GM12878 (cell line): ENCODE results near the gene ZNF700. TPM values are rescaled to one million over a fixed set of nuclear protein-coding genes. Genes with fewer than 3 reads are reported as not detected.

ENCODE experiments used
- ATAC-seq: fragments of 200-7000 bp; cut with Tn5 transposase; 3 replicates; pipeline ENCODE4 v1.9.1; 2020; ENCODE audit warnings: mild to moderate bottlenecking, moderate library complexity
- BruUV-seq: library from RNA; stranded (reverse); fragments of 400-500 nt; replicated peaks from 2 replicates; lab custom pipeline; 2021; lab: Mats Ljungman, UMichigan
- CTCF ChIA-PET: fragments of 300-600 bp; sonication (Branson Sonifier 250); formaldehyde crosslinking; extraction: SDS; loops from one replicate; lab custom pipeline; 2021; ENCODE audit warnings: inconsistent platforms; lab: Yijun Ruan, JAX
- POLR2A ChIA-PET: fragments of 350-600 bp; formaldehyde crosslinking; extraction: SDS; loops from one replicate; lab custom pipeline; 2021; ENCODE audit warnings: inconsistent platforms; lab: Charles Lee
- RAD21 ChIA-PET: fragments of 300-600 bp; sonication (Branson Sonifier 250); formaldehyde crosslinking; loops from one replicate; lab custom pipeline; 2023; ENCODE audit warnings: antibody characterized with exemption; ENCODE audit not compliant: unreplicated experiment; lab: Charles Lee
- SMC1A ChIA-PET: fragments of 300-600 bp; sonication (Branson Sonifier 250); formaldehyde crosslinking; loops from one replicate; lab custom pipeline; 2023; ENCODE audit not compliant: unreplicated experiment, uncharacterized antibody; lab: Charles Lee
- DNase-seq: peaks from one replicate; pipeline ENCODE4 v3.0.0-alpha.2; 2011; ENCODE audit warnings: low read depth, low spot score
- FAIRE-seq: peaks from 3 replicates; lab custom pipeline; 2011; peaks lifted over from hg19 to GRCh38; lab: Jason Lieb, UNC
- H2AFZ ChIP-seq: 2 replicates; pipeline ENCODE4 v1.6.0; 2011; ENCODE audit warnings: low read depth, low read length, control low read depth; ENCODE audit not compliant: control insufficient read depth
- H3K27ac ChIP-seq: 2 replicates; pipeline ENCODE4 v1.5.1; 2011; ENCODE audit warnings: control low read depth; ENCODE audit not compliant: control insufficient read depth, insufficient read depth
- H3K27me3 ChIP-seq, 2 experiments: replicated peaks in 1 of 2; 2 replicates each; pipeline versions ENCODE4 v1.6.0 to v1.6.1; 2011; ENCODE audit warnings: low read length in 1 of 2; ENCODE audit not compliant: control insufficient read depth in 2 of 2, insufficient read depth in 2 of 2
- H3K36me3 ChIP-seq, 2 experiments: 2 replicates each; pipeline ENCODE4 v1.5.1; 2011; ENCODE audit warnings: low read length in 1 of 2; ENCODE audit not compliant: control insufficient read depth in 2 of 2, insufficient read depth in 2 of 2
- H3K4me1 ChIP-seq: 2 replicates; pipeline ENCODE4 v1.6.1; 2011; ENCODE audit warnings: mild to moderate bottlenecking, low read length, moderate library complexity, mixed read lengths; ENCODE audit not compliant: control insufficient read depth, insufficient read depth
- H3K4me2 ChIP-seq: 2 replicates; pipeline ENCODE4 v1.6.0; 2011; ENCODE audit warnings: control low read depth; ENCODE audit not compliant: control insufficient read depth, insufficient read depth
- H3K4me3 ChIP-seq: fragments of 200-600 bp; sonication (generic); 2 replicates; pipeline ENCODE4 v1.5.1; 2016
- H3K79me2 ChIP-seq: 2 replicates; pipeline ENCODE4 v1.6.0; 2011; ENCODE audit warnings: low read length; ENCODE audit not compliant: control insufficient read depth, insufficient read depth
- H3K9ac ChIP-seq: 2 replicates; pipeline ENCODE4 v1.8.0; 2011; ENCODE audit warnings: low read length, control low read depth, mixed read lengths; ENCODE audit not compliant: control insufficient read depth, insufficient read depth
- H3K9me3 ChIP-seq: replicated peaks from 3 replicates; pipeline ENCODE4 v1.5.1; 2011; ENCODE audit warnings: mild to moderate bottlenecking, low read length; ENCODE audit not compliant: control insufficient read depth, insufficient read depth
- H4K20me1 ChIP-seq: 2 replicates; pipeline ENCODE4 v1.6.0; 2011; ENCODE audit not compliant: control insufficient read depth, insufficient read depth
- CUX1 ChIP-seq: IDR thresholded peaks from 2 replicates; pipeline ENCODE4 v1.6.1; 2012; ENCODE audit warnings: improper control_type of control experiment, low read depth, low read length; ENCODE audit not compliant: insufficient replicate concordance
- E4F1 ChIP-seq: fragments of 450-650 bp; IDR thresholded peaks from 2 replicates; pipeline ENCODE4 v1.6.1; 2018; ENCODE audit warnings: borderline replicate concordance, mild to moderate bottlenecking; ENCODE audit not compliant: partially characterized antibody
- LARP7 ChIP-seq: fragments of 450-650 bp; IDR thresholded peaks from 2 replicates; pipeline ENCODE4 v1.6.1; 2017; ENCODE audit warnings: mild to moderate bottlenecking
- RUNX3 ChIP-seq: IDR thresholded peaks from 2 replicates; pipeline ENCODE4 v1.6.1; 2012; ENCODE audit warnings: low read length, inconsistent platforms
- SKIL ChIP-seq: fragments of 450-650 bp; IDR thresholded peaks from 2 replicates; pipeline ENCODE4 v1.6.1; 2017; ENCODE audit warnings: mild to moderate bottlenecking, low read depth, inconsistent platforms; ENCODE audit not compliant: poor library complexity, severe bottlenecking
- SPI1 ChIP-seq: IDR thresholded peaks from 2 replicates; pipeline ENCODE4 v1.6.1; 2011; ENCODE audit warnings: low read depth, mild to moderate bottlenecking, low read length, moderate library complexity, borderline replicate concordance; ENCODE audit not compliant: insufficient read depth
- WRNIP1 ChIP-seq: IDR thresholded peaks from 2 replicates; pipeline ENCODE4 v1.6.1; 2011; ENCODE audit warnings: low read depth, low read length, improper control_type of control experiment, borderline replicate concordance
- ZBTB40 ChIP-seq: fragments of 450-650 bp; IDR thresholded peaks from 2 replicates; pipeline ENCODE4 v1.6.1; 2016; ENCODE audit warnings: mild to moderate bottlenecking, moderate library complexity, borderline replicate concordance
- ZNF207 ChIP-seq: fragments of 450-650 bp; IDR thresholded peaks from 2 replicates; pipeline ENCODE4 v1.6.1; 2014; ENCODE audit warnings: antibody characterized with exemption, mild to moderate bottlenecking, borderline replicate concordance
- WGBS: methylation state at CpG from one replicate; pipeline ENCODE4 v1.1.6; 2016; ENCODE audit warnings: low lambda C conversion rate; ENCODE audit not compliant: insufficient replicate concordance, insufficient coverage; ENCODE audit errors: missing lambda C conversion rate; 5-methylcytosine and 5-hydroxymethylcytosine counted together
- in situ Hi-C: fragments of 300-500 bp; cut with MboI; formaldehyde crosslinking; loops from 9 replicates; pipeline ENCODE4 v1.14.3; 2018; ENCODE audit warnings: mixed read lengths
- intact Hi-C: fragments of 100-400 bp; cut with micrococcal nuclease; formaldehyde crosslinking; loops from one replicate; pipeline ENCODE4 v1.14.2; 2022; ENCODE audit not compliant: unreplicated experiment
- polyA plus RNA-seq, 11 experiments: library from polyadenylated mRNA; depleted of rRNA in 4 of 11; unstranded in 6 of 11; stranded (reverse) in 5 of 11; fragments of >200 nt; fragmentation: Nextera tagmentation in 4 of 11; fragmentation: Illumina TruSeq in 1 of 11; extraction: Ambion mirVana in 4 of 11; extraction: Trizol in 1 of 11; gene quantifications; 1 replicate in 1 of 11; 2 replicates in 10 of 11; pipeline versions ENCODE4 v1.2.1 to v1.2.3, GENCODE V29; 2011 to 2016; ENCODE audit warnings: inconsistent platforms in 2 of 11, missing spikeins in 2 of 11, low read depth in 1 of 11
- total RNA-seq, 4 experiments: library from RNA; depleted of rRNA in 3 of 4; stranded (reverse); fragments of >200 nt in 3 of 4; fragmentation: Illumina TruSeq in 1 of 4; extraction: Trizol in 1 of 4; gene quantifications; 2 replicates each; pipeline versions ENCODE4 v1.2.1 to v1.2.3, GENCODE V29; 2013 to 2021

Gene ZNF700
- total and polyA plus RNA-seq, 10 of the 15 experiments (the other 5 are each of a cell fraction or from before 2014, with no cell fraction given): 6.7 to 16.0 (median 11.1) TPM

GRCh38 chr19:11970174-11970573, 45.3 kb downstream of the ZNF700 start:
- Histone ChIP-seq H3K79me2 (no peaks in the 10 kb centered on the region), H3K9ac (no peak overlapping the region), H3K27me3 (no peaks in the 10 kb centered on the region), H3K4me1 (no peaks in the 10 kb centered on the region), H3K4me3 (no peak overlapping the region), H3K27ac (no peak overlapping the region), H2AFZ (no peak overlapping the region), H4K20me1 (no peaks in the 10 kb centered on the region), H3K4me2 (no peak overlapping the region), H3K36me3 (no peaks in the 10 kb centered on the region), H3K9me3 (peaks cover 2% of the 10 kb centered on the region; the same call in 2 of the 3 replicates)
- ChIA-PET RAD21 (no interaction called here), POLR2A (no interaction called here), CTCF (interaction anchor here (1.0 to 1.6 kb wide), 2 partner anchors 13 to 90 kb away, joined by 4 read pairs; no protein-coding TSS in a partner anchor), SMC1A (no interaction called here)
- FAIRE-seq: no peak
- ATAC-seq: no peak
- in situ Hi-C loops (no loop called here), intact Hi-C loops (no loop called here)
- no peak for DNase-seq
- BruUV-seq: no TSS peak
- WGBS: 56% methylated on average over 1 of the region's 1 CpG
- TF ChIP-seq SPI1: peak; percentile 45; the same call in 1 of the 2 replicates
- TF ChIP-seq WRNIP1: no peak
- no peak for TF ChIP-seq SKIL
- TF ChIP-seq RUNX3: peak; percentile 31; the same call in 1 of the 2 replicates
- TF ChIP-seq LARP7: no peak
- no peak for TF ChIP-seq ZNF207
- no peak for TF ChIP-seq E4F1
- no peak for TF ChIP-seq CUX1
- peak; percentile 54; the same call in 1 of the 2 replicates for TF ChIP-seq ZBTB40
